GM21786 (cell line): ENCODE results near the gene CCDC57.
"Not testable (repeated sequence)": the region's sequence is repeated elsewhere in the genome, so short reads cannot be mapped to it uniquely, and the experiment has no call there.

Experiments used
- ATAC-seq: cut with Tn5 transposase; IDR thresholded peaks from one replicate; pipeline ENCODE4 v1.9.1; 2021; ENCODE audit not compliant: unreplicated experiment

Gene CCDC57

GRCh38 chr17:82225368-82226029 lies 12.9 kb upstream of the CCDC57 start:
- no peak for ATAC-seq

GRCh38 chr17:82224666-82225065 lies 12.0 kb upstream of the CCDC57 start:
- ATAC-seq, result no peak

- no peak for ATAC-seq
Observed at GRCh38 chr17:82223517-82223916, 10.9 kb upstream of the CCDC57 start.

- no peak for ATAC-seq
Observed at GRCh38 chr17:82222816-82223215, 10.2 kb upstream of the CCDC57 start.

- no peak for ATAC-seq
Observed at GRCh38 chr17:82221341-82221902, 8.8 kb upstream of the CCDC57 start.

- ATAC-seq, result no peak
Observed at GRCh38 chr17:82219753-82220709, 7.4 kb upstream of the CCDC57 start.

GRCh38 chr17:82219083-82219482 lies 6.4 kb upstream of the CCDC57 start:
- ATAC-seq, result no peak

- no peak for ATAC-seq
Observed at GRCh38 chr17:82218349-82219075, 5.9 kb upstream of the CCDC57 start.

GRCh38 chr17:82217530-82218204 lies 5.0 kb upstream of the CCDC57 start:
- ATAC-seq, result no peak

- ATAC-seq, result no peak
Observed at GRCh38 chr17:82217120-82217529, 4.5 kb upstream of the CCDC57 start.

GRCh38 chr17:82216301-82217119 lies 3.9 kb upstream of the CCDC57 start:
- ATAC-seq, result peak; percentile 49

- no peak for ATAC-seq
Observed at GRCh38 chr17:82215972-82216300, 3.3 kb upstream of the CCDC57 start.

GRCh38 chr17:82215095-82215971 lies 2.7 kb upstream of the CCDC57 start:
- no peak for ATAC-seq

- no peak for ATAC-seq
Observed at GRCh38 chr17:82214012-82214628, 1.5 kb upstream of the CCDC57 start.

GRCh38 chr17:82213251-82214011 lies 789 bp upstream of the CCDC57 start:
- no peak for ATAC-seq

- not testable (repeated sequence) for ATAC-seq
Observed at GRCh38 chr17:82210655-82211054, 2.0 kb downstream of the CCDC57 start.

- no peak for ATAC-seq
Observed at GRCh38 chr17:82205720-82206508, 6.7 kb downstream of the CCDC57 start.
